K562 (cell line): Measurements from ENCODE around the gene WDR86. TPM values are rescaled to one million over a fixed set of nuclear protein-coding genes. Genes with fewer than 3 reads are reported as not detected.

ENCODE experiments used
- ELF4 ChIP-seq: fragments of 450-650 bp; formaldehyde crosslinking; IDR thresholded peaks from 2 replicates; pipeline ENCODE4 v1.4.0; 2022; ENCODE audit warnings: missing genetic modification characterization
- ELK1 ChIP-seq: sonication (generic); formaldehyde crosslinking; IDR thresholded peaks from 2 replicates; pipeline ENCODE4 v1.8.1; 2022; ENCODE audit warnings: missing genetic modification reagents
- GABPA ChIP-seq: fragments of 200-800 bp; sonication (Bioruptor generic); conservative IDR thresholded peaks from 2 replicates; pipeline ENCODE4 v1.6.1; 2016; ENCODE audit warnings: low read depth, missing genetic modification characterization, missing compliant biosample characterization
- GTF3C2 ChIP-seq: IDR thresholded peaks from 3 replicates; pipeline ENCODE4 v1.6.1; 2011; ENCODE audit warnings: borderline replicate concordance, mild to moderate bottlenecking, moderate library complexity; ENCODE audit not compliant: insufficient read length; ENCODE audit errors: extremely low read depth
- HMGN3 ChIP-seq: IDR thresholded peaks from 2 replicates; pipeline ENCODE4 v1.6.1; 2011; ENCODE audit warnings: borderline replicate concordance, low read depth, mild to moderate bottlenecking, mixed read lengths, low read length; ENCODE audit not compliant: insufficient read length; ENCODE audit errors: extremely low read depth
- MIER1 ChIP-seq: fragments of 450-650 bp; IDR thresholded peaks from 2 replicates; pipeline ENCODE4 v1.6.1; 2016; ENCODE audit warnings: antibody characterized with exemption, mild to moderate bottlenecking, low read depth
- OTX1 ChIP-seq: fragments of 450-650 bp; formaldehyde crosslinking; IDR thresholded peaks from 2 replicates; pipeline ENCODE4 v1.4.0; 2022; ENCODE audit warnings: mild to moderate bottlenecking
- PRDM10 ChIP-seq: fragments of 450-650 bp; IDR thresholded peaks from 2 replicates; pipeline ENCODE4 v1.6.1; 2018; ENCODE audit not compliant: partially characterized antibody
- RHOXF2B ChIP-seq: fragments of 250-450 bp; sonication (Bioruptor Pico); conservative IDR thresholded peaks from 2 replicates; pipeline ENCODE4 v1.5.1; 2021
- SIRT6 ChIP-seq: IDR thresholded peaks from one replicate; pipeline ENCODE4 v1.6.1; 2012; ENCODE audit warnings: low read depth, mild to moderate bottlenecking, control low read depth, inconsistent platforms, low read length, moderate library complexity
- SIX5 ChIP-seq, 2 experiments: IDR thresholded peaks; 2 replicates each; pipeline ENCODE4 v1.6.1; 2011; ENCODE audit warnings: low read length in 2 of 2, borderline replicate concordance in 1 of 2, low read depth in 1 of 2, mild to moderate bottlenecking in 1 of 2, moderate library complexity in 1 of 2; ENCODE audit not compliant: insufficient read depth in 1 of 2
- ZNF263 ChIP-seq: sonication (generic); formaldehyde crosslinking; IDR thresholded peaks from 2 replicates; pipeline ENCODE4 v1.8.0; 2022; ENCODE audit warnings: mild to moderate bottlenecking, missing genetic modification reagents, borderline replicate concordance
- ZNF57 ChIP-seq: fragments of 450-650 bp; formaldehyde crosslinking; IDR thresholded peaks from 2 replicates; pipeline ENCODE4 v1.4.0; 2020; ENCODE audit warnings: mild to moderate bottlenecking, moderate library complexity
- polyA plus RNA-seq, 8 experiments: library from polyadenylated mRNA; depleted of rRNA in 4 of 8; stranded (reverse) in 5 of 8; unstranded in 3 of 8; fragments of >200 nt; fragmentation: Nextera tagmentation in 2 of 8; fragmentation: Illumina TruSeq in 1 of 8; extraction: Ambion mirVana in 2 of 8; extraction: Trizol in 1 of 8; gene quantifications; 2 replicates each; pipeline versions ENCODE4 v1.2.1 to v1.2.3, GENCODE V29; 2011 to 2014; ENCODE audit warnings: inconsistent platforms in 1 of 8, missing spikeins in 1 of 8
- total RNA-seq, 7 experiments: library from RNA; depleted of rRNA in 6 of 7; stranded (reverse); fragments of >200 nt in 6 of 7; fragmentation: Illumina TruSeq in 2 of 7; extraction: Trizol in 2 of 7; gene quantifications; 2 replicates each; pipeline versions ENCODE4 v1.2.1 to v1.2.3, GENCODE V29; 2011 to 2021; ENCODE audit warnings: low replicate concordance in 1 of 7
- TF ChIP-seq, protein P1 (sequence below): fragments of 250-450 bp; sonication (Bioruptor Pico); IDR thresholded peaks from 2 replicates; pipeline ENCODE4 v1.4.0; 2020; ENCODE audit warnings: mild to moderate bottlenecking, moderate library complexity

Gene WDR86
- total and polyA plus RNA-seq, 9 of the 15 experiments (the other 6 are each of a cell fraction or from before 2014, with no cell fraction given), result 0.24 TPM; not detected in 8

- TF ChIP-seq SIX5 (IDR thresholded peaks at IDR 0.05; ENCODE audit: borderline replicate concordance in 1 of 2, insufficient read depth in 1 of 2, low read depth in 1 of 2, low read length in 2 of 2) (no peak), GABPA (tag) (no peak), MIER1 (no peak), ZNF57 (CRISPR knock-in tag) (no peak), ZNF263 (CRISPR knock-in tag) (peak; percentile 33; the same call in 1 of the 2 replicates), HMGN3 (peak; percentile 47), ELK1 (CRISPR knock-in tag) (no peak), OTX1 (no peak), GTF3C2 (no peak), SIRT6 (no peak), ELF4 (CRISPR knock-in tag) (no peak), PRDM10 (no peak), RHOXF2B (CRISPR knock-in tag) (0 out of 2 replicates have a peak, but pooled peaks have one; percentile 12)
- TF ChIP-seq, protein P1, sequence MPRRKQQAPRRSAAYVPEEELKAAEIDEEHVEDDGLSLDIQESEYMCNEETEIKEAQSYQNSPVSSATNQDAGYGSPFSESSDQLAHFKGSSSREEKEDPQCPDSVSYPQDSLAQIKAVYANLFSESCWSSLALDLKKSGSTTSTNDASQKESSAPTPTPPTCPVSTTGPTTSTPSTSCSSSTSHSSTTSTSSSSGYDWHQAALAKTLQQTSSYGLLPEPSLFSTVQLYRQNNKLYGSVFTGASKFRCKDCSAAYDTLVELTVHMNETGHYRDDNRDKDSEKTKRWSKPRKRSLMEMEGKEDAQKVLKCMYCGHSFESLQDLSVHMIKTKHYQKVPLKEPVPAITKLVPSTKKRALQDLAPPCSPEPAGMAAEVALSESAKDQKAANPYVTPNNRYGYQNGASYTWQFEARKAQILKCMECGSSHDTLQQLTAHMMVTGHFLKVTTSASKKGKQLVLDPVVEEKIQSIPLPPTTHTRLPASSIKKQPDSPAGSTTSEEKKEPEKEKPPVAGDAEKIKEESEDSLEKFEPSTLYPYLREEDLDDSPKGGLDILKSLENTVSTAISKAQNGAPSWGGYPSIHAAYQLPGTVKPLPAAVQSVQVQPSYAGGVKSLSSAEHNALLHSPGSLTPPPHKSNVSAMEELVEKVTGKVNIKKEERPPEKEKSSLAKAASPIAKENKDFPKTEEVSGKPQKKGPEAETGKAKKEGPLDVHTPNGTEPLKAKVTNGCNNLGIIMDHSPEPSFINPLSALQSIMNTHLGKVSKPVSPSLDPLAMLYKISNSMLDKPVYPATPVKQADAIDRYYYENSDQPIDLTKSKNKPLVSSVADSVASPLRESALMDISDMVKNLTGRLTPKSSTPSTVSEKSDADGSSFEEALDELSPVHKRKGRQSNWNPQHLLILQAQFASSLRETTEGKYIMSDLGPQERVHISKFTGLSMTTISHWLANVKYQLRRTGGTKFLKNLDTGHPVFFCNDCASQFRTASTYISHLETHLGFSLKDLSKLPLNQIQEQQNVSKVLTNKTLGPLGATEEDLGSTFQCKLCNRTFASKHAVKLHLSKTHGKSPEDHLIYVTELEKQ, result no peak
Observed at GRCh38 chr7:151368136-151368571, 41.7 kb downstream of the WDR86 start (continued).
